Pancreas (tissue), 10 donors: Measurements from ENCODE around the gene TSHZ2. TPM values are rescaled to one million over a fixed set of nuclear protein-coding genes. Genes with fewer than 3 reads are reported as not detected.

Experiments
- ATAC-seq, 4 donors: fragments of 200-7000 bp; cut with Tn5 transposase; one replicate each; pipeline versions ENCODE4 v1.8.0 to v1.9.1; 2020; ENCODE audit warnings: mild to moderate bottlenecking in 4 of 4, moderate library complexity in 4 of 4
- DNase-seq, 6 donors: peaks; one replicate each; pipeline ENCODE4 v3.0.0-alpha.2; 2020
- FAIRE-seq: peaks from 2 replicates; lab custom pipeline; 2012; peaks lifted over from hg19 to GRCh38; lab: Jason Lieb, UNC
- H3K27ac ChIP-seq, 4 donors: fragments of 200-600 bp; sonication (generic); 1 replicate in 3 of 4; 2 replicates in 1 of 4; pipeline versions ENCODE4 v1.5.0 to v1.8.0; 2020
- H3K27me3 ChIP-seq, 4 donors: fragments of 200-600 bp; one replicate each; pipeline ENCODE4 v1.8.0; 2021
- H3K36me3 ChIP-seq, 3 donors: fragments of 200-600 bp; sonication (generic) in 1 of 3; one replicate each; pipeline versions ENCODE4 v1.5.0 to v1.8.0; 2020 to 2021
- H3K4me1 ChIP-seq, 3 donors: fragments of 200-600 bp; one replicate each; pipeline ENCODE4 v1.8.0; 2021
- H3K4me3 ChIP-seq, 4 donors: fragments of 200-600 bp; sonication (generic) in 2 of 4; one replicate each; pipeline versions ENCODE4 v1.5.0 to v1.8.0; 2020 to 2021
- H3K9me3 ChIP-seq, 4 donors: fragments of 200-600 bp; one replicate each; pipeline ENCODE4 v1.8.0; 2021
- WGBS, 2 donors: extraction: QIAGEN DNeasy Blood & Tissue Kit; methylation state at CpG; one replicate each; pipeline ENCODE4 v1.1.7; 2013; 5-methylcytosine and 5-hydroxymethylcytosine counted together
- intact Hi-C, 3 donors: fragments of 100-400 bp; cut with DNase I; formaldehyde crosslinking; loops; one replicate each; pipeline versions ENCODE4 v1.11.1 to v1.14.2; 2022
- polyA plus RNA-seq, 2 donors: library from polyadenylated mRNA; stranded (reverse); fragments of 200-250 nt; gene quantifications; one replicate each; pipeline ENCODE4 v1.2.3, GENCODE V29; 2013
- total RNA-seq, 6 donors: library from RNA; stranded (reverse); fragmentation: NEBNext Ultra II Directional in 4 of 6; extraction: Animal tissue kit (Norgen Biotek cat#: 25700) in 4 of 6; gene quantifications; one replicate each; pipeline versions ENCODE4 v1.2.1 to v1.2.4, GENCODE V29; 2021 to 2023
- TF ChIP-seq, protein P1 (sequence below), 4 donors: fragments of 200-600 bp; sonication (generic) in 3 of 4; IDR thresholded peaks; one replicate each; pipeline versions ENCODE4 v1.5.0 to v1.8.0; 2021; ENCODE audit warnings: antibody characterized with exemption in 4 of 4
- donor health status: healthy with polysubstance abuse.
- donor health status: DM: no; HTN: no; CAD: no; lungs with moderate emphysema.
- donor health status: DM: no; HTN: no; CAD: no.
- donor health status: control.
- donor health status: control.
- donor health status: Bipolar disorder and iron deficiency.
- donor health status: DM: yes; HTN: yes; CAD: no.
- donor health status: DM: no; HTN: no; CAD: no.
- donor health status: DM: no; HTN: no; CAD: no.
- donor health status: DM: yes; HTN: yes; CAD: no.

TSHZ2 gene
- total and polyA plus RNA-seq, 8 donors = 2.2 to 23.5 (median 4.5) TPM

DNA sequence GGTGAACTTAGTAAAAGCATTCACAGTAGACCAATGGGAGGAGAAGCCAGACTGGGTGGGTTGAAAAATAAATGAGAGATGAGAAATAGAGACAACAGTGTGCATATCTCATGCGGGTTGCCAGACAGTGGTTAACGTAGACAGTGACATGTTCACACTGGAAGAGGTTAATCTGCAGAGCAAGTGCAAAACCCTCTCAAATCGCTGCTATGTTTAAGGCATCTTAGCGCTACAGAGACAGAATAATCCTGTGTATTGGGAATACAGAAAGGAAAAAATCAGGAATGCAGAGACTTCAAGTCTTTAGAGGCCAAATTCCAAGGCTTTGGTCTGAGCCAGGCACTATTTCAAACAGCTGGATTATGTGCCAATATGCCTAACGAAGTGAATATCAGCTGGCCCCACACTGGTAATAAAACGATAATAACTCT lies 107.1 kb downstream of the TSHZ2 start:
- TF ChIP-seq, protein P1, sequence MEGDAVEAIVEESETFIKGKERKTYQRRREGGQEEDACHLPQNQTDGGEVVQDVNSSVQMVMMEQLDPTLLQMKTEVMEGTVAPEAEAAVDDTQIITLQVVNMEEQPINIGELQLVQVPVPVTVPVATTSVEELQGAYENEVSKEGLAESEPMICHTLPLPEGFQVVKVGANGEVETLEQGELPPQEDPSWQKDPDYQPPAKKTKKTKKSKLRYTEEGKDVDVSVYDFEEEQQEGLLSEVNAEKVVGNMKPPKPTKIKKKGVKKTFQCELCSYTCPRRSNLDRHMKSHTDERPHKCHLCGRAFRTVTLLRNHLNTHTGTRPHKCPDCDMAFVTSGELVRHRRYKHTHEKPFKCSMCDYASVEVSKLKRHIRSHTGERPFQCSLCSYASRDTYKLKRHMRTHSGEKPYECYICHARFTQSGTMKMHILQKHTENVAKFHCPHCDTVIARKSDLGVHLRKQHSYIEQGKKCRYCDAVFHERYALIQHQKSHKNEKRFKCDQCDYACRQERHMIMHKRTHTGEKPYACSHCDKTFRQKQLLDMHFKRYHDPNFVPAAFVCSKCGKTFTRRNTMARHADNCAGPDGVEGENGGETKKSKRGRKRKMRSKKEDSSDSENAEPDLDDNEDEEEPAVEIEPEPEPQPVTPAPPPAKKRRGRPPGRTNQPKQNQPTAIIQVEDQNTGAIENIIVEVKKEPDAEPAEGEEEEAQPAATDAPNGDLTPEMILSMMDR (IDR thresholded peaks at IDR 0.05) = no peak
- ATAC-seq (no peak), FAIRE-seq (no peak), DNase-seq (no peak)
- H3K4me1 ChIP-seq = peaks cover 19 to 48% (median 37%) of the 10 kb centered on the region in 3 donors
- H3K9me3 ChIP-seq = no peaks in the 10 kb centered on the region
- intact Hi-C loops = no loop called here
- no peak overlapping the region for H3K4me3 ChIP-seq
- H3K36me3 ChIP-seq = no peaks in the 10 kb centered on the region
- peak overlapping the region in 1 of 4 donors; percentile 62 for H3K27ac ChIP-seq
- 74 to 75% methylated on average over 6 of the region's 6 CpGs for WGBS, 2 donors
- H3K27me3 ChIP-seq = no peaks in the 10 kb centered on the region

GRCh38 chr20:53079828-53080686 lies 107.9 kb downstream of the TSHZ2 start:
- FAIRE-seq (no peak), ATAC-seq (no peak), DNase-seq (no peak)
- 88 to 93% methylated on average over 10 of the region's 10 CpGs for WGBS, 2 donors
- Histone ChIP-seq H3K27ac (peak overlapping the region in 2 of 4 donors; percentile 84 to 85), H3K9me3 (no peaks in the 10 kb centered on the region), H3K4me1 (peaks cover 19 to 48% (median 37%) of the 10 kb centered on the region in 3 donors), H3K36me3 (no peaks in the 10 kb centered on the region), H3K4me3 (no peak overlapping the region), H3K27me3 (no peaks in the 10 kb centered on the region)
- TF ChIP-seq, protein P1 (IDR thresholded peaks at IDR 0.05) = no peak
- intact Hi-C loops = no loop called here

DNA sequence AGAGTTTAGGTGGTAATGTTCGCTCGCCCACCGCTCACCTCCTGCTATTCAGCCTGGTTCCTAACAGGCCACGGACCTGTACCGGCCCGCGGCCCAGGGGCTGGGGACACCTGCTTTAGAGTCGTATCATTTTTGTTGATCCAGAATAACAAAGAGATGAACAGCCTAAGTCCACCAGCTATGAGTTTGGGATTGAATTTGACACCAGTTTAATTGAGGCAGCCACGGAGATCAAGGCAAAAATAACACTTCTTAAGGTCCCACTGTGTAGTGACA lies 108.5 kb downstream of the TSHZ2 start:
- Histone ChIP-seq H3K4me1 (peaks cover 19 to 48% (median 37%) of the 10 kb centered on the region in 3 donors), H3K4me3 (no peak overlapping the region), H3K9me3 (no peaks in the 10 kb centered on the region), H3K27me3 (no peaks in the 10 kb centered on the region), H3K36me3 (no peaks in the 10 kb centered on the region), H3K27ac (peak overlapping the region in 2 of 4 donors; percentile 84 to 85)
- no peak for FAIRE-seq
- intact Hi-C loops = no loop called here
- WGBS, 2 donors = 95 to 96% methylated on average over 9 of the region's 9 CpGs
- no peak for ATAC-seq
- DNase-seq = no peak
- TF ChIP-seq, protein P1 (IDR thresholded peaks at IDR 0.05) = no peak

DNA sequence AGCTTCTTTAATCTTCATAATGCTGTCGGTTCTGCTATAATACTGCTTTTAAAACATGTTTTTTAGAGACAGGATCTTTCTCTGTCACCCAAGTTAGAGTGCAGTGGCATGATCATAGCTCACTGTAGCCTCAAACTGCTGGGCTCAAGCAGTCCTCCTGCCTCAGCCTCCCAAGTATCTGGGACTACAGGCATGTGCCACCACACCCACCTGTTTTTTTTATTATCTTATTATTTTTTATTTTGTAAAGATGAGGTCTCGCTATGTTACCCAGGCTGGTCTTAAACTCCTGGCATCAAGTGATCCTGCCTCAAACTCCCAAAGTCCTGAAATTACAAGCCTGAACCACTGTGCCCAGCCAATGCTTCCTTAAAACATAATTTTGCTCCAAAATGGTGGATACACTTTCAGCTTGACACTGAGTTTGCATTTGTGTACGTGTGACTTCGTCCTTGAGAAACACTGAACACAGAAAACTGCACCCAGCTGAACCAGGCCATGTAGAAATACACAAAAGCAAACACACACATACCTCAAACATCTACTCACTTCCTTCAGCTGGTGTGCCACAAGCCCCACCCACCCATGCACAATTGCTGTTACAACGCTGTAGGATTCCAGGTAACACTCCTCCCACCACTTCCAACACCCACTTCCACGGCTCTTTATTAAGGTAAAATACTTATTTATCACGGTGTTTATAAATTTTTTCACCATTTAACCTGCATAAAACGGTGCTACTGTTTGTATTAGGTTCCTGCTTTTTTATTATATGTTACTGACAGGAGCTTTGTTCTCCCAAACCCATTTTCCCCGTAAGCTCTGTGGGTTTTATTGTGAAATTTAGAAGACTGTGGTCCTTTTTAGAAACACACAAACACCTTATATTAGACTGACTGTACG lies 109.1 kb downstream of the TSHZ2 start:
- peaks cover 19 to 48% (median 37%) of the 10 kb centered on the region in 3 donors for H3K4me1 ChIP-seq
- H3K27ac ChIP-seq = peak overlapping the region; percentile 19 to 85 (median 64)
- WGBS, 2 donors = 43 to 44% methylated on average over 10 of the region's 10 CpGs
- intact Hi-C loops = no loop called here
- H3K4me3 ChIP-seq = no peak overlapping the region
- peak; percentile 72 to 86 (median 84) for ATAC-seq
- H3K9me3 ChIP-seq = no peaks in the 10 kb centered on the region
- no peaks in the 10 kb centered on the region for H3K36me3 ChIP-seq
- TF ChIP-seq, protein P1 (IDR thresholded peaks at IDR 0.05) = no peak
- DNase-seq = peak in 5 of 6 donors; percentile 51 to 73 (median 59)
- no peaks in the 10 kb centered on the region for H3K27me3 ChIP-seq
- no peak for FAIRE-seq
